Neutrophil (primary cell): ENCODE measurements around the gene TEX14.

Experiments
- H3K27ac ChIP-seq: fragments of 200-600 bp; sonication (generic); 2 replicates; pipeline ENCODE4 v1.5.1; 2016; ENCODE audit warnings: mild to moderate bottlenecking, moderate library complexity
- H3K27me3 ChIP-seq: fragments of 200-600 bp; sonication (generic); 2 replicates; pipeline ENCODE4 v1.6.0; 2016; ENCODE audit warnings: mild to moderate bottlenecking
- H3K36me3 ChIP-seq: fragments of 200-600 bp; sonication (generic); 2 replicates; pipeline ENCODE4 v1.5.1; 2017
- H3K4me1 ChIP-seq, 2 experiments: fragments of 200-600 bp in 1 of 2; sonication (generic) in 1 of 2; 1 replicate in 1 of 2; 2 replicates in 1 of 2; pipeline versions ENCODE4 v1.5.1 to v1.6.1; 2013 to 2016; ENCODE audit warnings: low read depth in 1 of 2, low read length in 1 of 2, mild to moderate bottlenecking in 1 of 2, moderate library complexity in 1 of 2; ENCODE audit not compliant: control insufficient read depth in 1 of 2, insufficient read depth in 1 of 2
- H3K4me3 ChIP-seq, 2 experiments: fragments of 200-600 bp in 1 of 2; sonication (generic) in 1 of 2; 1 replicate in 1 of 2; 2 replicates in 1 of 2; pipeline ENCODE4 v1.5.1; 2013 to 2016; ENCODE audit warnings: low read depth in 1 of 2, low read length in 1 of 2, mild to moderate bottlenecking in 1 of 2, moderate library complexity in 1 of 2
- H3K9me3 ChIP-seq: fragments of 200-600 bp; sonication (generic); 2 replicates; pipeline ENCODE4 v1.5.1; 2016
- TF ChIP-seq, protein P1 (sequence below): fragments of 200-600 bp; sonication (generic); IDR thresholded peaks from 2 replicates; pipeline ENCODE4 v1.5.1; 2016; ENCODE audit warnings: antibody characterized with exemption

TEX14 gene

DNA sequence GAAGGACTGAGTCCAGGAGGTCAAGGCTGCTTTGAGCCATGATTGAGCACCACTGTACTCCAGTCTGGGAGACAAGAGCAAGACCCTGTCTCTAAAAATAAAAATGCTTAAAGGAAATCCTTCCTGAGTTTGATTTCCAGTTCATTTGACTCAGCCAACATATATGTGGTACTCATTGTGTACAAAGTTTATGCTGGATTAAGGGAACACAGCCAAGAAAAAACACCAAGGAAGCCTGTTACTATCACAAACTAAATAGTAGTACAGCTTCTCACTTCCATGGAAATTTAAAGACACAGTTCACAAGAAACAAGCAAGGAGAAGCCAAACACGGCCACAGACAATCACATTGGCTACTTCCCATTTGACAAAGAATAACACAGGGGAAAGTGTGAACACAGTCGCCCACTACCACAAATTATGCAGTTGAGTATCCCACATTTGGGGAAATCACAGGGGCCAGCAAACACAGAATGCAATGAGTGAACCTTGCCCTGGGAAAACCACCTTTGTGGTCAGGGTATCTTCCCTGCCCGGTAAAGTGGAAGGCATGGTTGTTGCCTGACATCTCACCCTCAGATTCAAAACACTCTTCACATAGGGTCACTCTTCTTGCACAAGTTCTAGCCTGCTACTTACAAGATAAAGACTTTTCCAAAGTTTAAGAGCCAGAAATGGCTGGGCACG, 14.5 kb downstream of the TEX14 start:
- Histone ChIP-seq H3K4me1 (no peaks in the 10 kb centered on the region), H3K4me3 (no peak overlapping the region), H3K27ac (no peak overlapping the region), H3K27me3 (peaks cover 13% of the 10 kb centered on the region), H3K9me3 (no peaks in the 10 kb centered on the region), H3K36me3 (no peaks in the 10 kb centered on the region)
- TF ChIP-seq, protein P1, sequence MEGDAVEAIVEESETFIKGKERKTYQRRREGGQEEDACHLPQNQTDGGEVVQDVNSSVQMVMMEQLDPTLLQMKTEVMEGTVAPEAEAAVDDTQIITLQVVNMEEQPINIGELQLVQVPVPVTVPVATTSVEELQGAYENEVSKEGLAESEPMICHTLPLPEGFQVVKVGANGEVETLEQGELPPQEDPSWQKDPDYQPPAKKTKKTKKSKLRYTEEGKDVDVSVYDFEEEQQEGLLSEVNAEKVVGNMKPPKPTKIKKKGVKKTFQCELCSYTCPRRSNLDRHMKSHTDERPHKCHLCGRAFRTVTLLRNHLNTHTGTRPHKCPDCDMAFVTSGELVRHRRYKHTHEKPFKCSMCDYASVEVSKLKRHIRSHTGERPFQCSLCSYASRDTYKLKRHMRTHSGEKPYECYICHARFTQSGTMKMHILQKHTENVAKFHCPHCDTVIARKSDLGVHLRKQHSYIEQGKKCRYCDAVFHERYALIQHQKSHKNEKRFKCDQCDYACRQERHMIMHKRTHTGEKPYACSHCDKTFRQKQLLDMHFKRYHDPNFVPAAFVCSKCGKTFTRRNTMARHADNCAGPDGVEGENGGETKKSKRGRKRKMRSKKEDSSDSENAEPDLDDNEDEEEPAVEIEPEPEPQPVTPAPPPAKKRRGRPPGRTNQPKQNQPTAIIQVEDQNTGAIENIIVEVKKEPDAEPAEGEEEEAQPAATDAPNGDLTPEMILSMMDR, result no peak

DNA sequence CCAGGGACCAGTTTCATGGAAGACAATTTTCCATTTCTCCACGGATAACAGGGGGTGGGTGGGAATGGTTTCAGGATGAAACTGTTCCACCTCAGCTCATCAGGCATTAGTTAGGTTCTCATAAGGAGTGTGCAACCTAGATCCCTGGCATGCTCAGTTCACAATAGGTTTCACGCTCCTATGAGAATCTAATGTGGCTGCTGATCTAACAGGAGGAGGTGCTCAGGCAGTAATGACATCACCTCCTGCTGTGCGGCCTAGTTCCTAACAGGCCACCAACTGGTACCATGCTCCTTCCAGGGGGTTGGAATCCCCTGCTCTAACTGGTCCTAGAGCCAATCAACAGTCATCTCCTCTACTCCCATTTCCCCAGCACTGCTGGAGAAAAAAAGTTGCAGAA, 19.9 kb downstream of the TEX14 start:
- no peaks in the 10 kb centered on the region for H3K36me3 ChIP-seq
- no peak overlapping the region for H3K4me3 ChIP-seq
- no peak overlapping the region for H3K27ac ChIP-seq
- peaks cover 0 to 3% of the 10 kb centered on the region in 2 experiments for H3K4me1 ChIP-seq
- TF ChIP-seq, protein P1, result no peak
- peaks cover 6% of the 10 kb centered on the region for H3K27me3 ChIP-seq
- H3K9me3 ChIP-seq, result no peaks in the 10 kb centered on the region

DNA sequence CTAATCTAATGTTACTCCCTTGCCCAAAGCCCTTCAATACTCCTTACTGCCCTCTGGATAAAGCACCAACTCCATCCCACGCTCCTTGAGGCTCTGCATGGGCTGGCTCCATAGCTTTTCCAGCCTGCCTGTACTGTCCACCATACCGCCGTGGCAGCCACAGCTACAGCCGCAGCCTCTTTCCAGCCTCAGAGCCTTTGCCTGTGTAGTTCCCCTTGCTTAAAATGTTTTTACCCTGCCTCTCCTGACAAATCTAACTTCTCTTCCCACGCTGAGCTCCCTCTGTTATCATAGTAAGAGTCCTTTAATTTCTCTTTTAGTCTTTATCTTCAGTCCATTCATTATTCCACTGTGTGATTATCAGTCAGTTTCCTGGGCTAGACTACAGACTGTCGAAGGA, 22.0 kb downstream of the TEX14 start:
- no peak overlapping the region for H3K4me3 ChIP-seq
- H3K9me3 ChIP-seq, result no peaks in the 10 kb centered on the region
- peaks cover 0 to 3% of the 10 kb centered on the region in 2 experiments for H3K4me1 ChIP-seq
- H3K27me3 ChIP-seq, result peaks cover 6% of the 10 kb centered on the region
- TF ChIP-seq, protein P1, result no peak
- H3K27ac ChIP-seq, result no peak overlapping the region
- H3K36me3 ChIP-seq, result no peaks in the 10 kb centered on the region

- Histone ChIP-seq H3K27ac (no peak overlapping the region), H3K36me3 (no peaks in the 10 kb centered on the region), H3K27me3 (peaks cover 6% of the 10 kb centered on the region), H3K4me3 (no peak overlapping the region), H3K4me1 (peaks cover 0 to 3% of the 10 kb centered on the region in 2 experiments), H3K9me3 (no peaks in the 10 kb centered on the region)
- TF ChIP-seq, protein P1, result no peak
Observed at GRCh38 chr17:58668598-58668935, 23.3 kb downstream of the TEX14 start.

DNA sequence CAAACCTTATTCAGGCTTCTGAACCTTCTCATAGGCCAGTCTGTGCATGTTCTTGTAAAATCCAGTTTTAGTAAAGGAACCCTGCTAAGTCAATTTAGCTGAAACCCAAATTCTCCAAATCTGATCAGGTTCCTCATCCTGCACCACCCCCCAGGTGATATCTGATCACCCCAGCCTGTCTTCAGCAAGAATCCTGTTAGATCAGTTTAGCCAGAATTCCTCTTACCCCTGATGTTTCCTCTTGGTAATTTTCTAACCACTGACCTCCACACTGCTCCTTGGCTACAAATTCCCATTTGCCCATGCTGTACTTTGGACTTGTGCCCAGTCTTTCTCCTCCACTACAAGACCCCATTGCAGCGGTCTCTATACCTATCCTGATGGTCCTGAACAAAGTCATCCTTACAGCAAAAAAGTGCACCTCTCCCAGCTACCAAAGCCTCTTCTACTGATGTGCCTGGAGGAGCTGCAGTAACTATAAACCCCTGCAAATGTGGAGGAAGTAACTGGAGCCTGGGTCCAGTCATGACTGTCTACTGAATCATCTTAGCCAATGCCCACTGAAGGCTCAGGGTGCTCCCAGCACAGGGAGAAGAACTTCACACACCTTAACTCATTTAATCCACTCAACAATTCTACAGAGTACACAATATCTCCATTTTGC, 23.8 kb downstream of the TEX14 start:
- H3K4me3 ChIP-seq, result no peak overlapping the region

More for the DNA sequence above, 23.8 kb downstream of the TEX14 start:
- Histone ChIP-seq H3K4me1 (peaks cover 0 to 3% of the 10 kb centered on the region in 2 experiments), H3K27me3 (peaks cover 6% of the 10 kb centered on the region), H3K9me3 (no peaks in the 10 kb centered on the region), H3K27ac (no peak overlapping the region), H3K36me3 (no peaks in the 10 kb centered on the region)
- TF ChIP-seq, protein P1, result no peak
